GM21381 (cell line): ENCODE data around the gene DNMT3A.
"Not testable (repeated sequence)": the region's sequence is repeated elsewhere in the genome, so short reads cannot be mapped to it uniquely, and the experiment has no call there.

Source experiments
- ATAC-seq: cut with Tn5 transposase; IDR thresholded peaks from one replicate; pipeline ENCODE4 v1.9.1; 2021; ENCODE audit warnings: mild to moderate bottlenecking, moderate library complexity; ENCODE audit not compliant: unreplicated experiment

DNMT3A gene

DNA sequence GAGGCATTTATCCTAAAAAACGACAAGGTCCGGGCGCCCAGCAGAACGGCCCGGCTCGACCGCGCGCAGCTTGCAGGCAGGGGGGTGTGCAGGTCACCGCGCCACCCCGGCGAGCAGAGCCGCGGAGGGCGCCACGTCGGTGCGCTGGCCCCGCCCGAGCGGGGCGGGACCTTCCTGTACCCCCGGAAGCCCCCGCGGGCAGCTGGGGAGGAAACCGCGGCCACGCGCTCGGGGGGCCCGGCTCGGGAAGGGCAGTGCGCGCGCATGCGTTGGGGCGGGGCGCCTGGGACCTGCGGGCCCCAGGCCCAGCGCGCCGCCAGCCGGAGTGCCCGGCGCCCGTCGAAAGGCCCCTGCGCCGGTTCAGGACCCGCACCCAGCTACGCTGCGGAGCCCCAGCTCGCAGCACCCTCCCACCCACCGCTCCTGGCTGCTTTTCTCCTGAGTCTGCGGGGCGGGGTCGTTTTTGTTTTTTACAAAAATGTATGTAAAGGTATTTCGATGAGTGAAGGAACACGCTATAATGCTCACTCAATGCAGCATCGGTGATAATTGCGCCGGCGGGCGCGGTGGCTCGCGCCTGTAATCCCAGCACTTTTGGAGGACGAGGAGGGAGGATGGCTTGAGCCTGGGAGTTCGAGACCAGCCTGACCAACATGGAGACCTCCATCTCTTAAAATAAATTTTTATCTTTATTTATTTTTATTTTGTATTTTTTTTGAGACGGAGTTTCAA is 125.6 kb downstream of the DNMT3A start:
- ATAC-seq: peak; percentile 73

GRCh38 chr2:25215232-25215631 is 126.5 kb downstream of the DNMT3A start:
- ATAC-seq: no peak

GRCh38 chr2:25213229-25213628 is 128.5 kb downstream of the DNMT3A start:
- no peak for ATAC-seq

DNA sequence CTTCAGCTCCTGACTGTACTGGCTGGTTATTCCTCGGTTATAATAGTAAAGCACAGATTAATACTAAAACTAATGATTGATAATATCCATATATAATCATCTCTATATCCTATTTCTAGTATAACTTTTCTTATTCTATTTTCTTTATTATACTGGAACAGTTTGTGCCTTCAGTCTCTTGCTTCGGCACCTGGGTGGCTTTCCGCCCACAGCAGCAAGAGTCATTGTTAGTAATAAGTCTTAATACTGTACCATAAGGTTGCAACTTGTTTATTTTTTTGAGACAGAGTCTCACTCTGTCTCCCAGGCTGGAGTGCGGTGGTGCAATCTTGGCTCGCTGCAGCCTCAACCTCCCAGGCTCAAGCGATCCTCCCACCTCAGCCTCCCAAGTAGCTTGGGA is 130.8 kb downstream of the DNMT3A start:
- ATAC-seq: not testable (repeated sequence)

- ATAC-seq: no peak
Measured at GRCh38 chr2:25207078-25207545, 134.6 kb downstream of the DNMT3A start.

DNA sequence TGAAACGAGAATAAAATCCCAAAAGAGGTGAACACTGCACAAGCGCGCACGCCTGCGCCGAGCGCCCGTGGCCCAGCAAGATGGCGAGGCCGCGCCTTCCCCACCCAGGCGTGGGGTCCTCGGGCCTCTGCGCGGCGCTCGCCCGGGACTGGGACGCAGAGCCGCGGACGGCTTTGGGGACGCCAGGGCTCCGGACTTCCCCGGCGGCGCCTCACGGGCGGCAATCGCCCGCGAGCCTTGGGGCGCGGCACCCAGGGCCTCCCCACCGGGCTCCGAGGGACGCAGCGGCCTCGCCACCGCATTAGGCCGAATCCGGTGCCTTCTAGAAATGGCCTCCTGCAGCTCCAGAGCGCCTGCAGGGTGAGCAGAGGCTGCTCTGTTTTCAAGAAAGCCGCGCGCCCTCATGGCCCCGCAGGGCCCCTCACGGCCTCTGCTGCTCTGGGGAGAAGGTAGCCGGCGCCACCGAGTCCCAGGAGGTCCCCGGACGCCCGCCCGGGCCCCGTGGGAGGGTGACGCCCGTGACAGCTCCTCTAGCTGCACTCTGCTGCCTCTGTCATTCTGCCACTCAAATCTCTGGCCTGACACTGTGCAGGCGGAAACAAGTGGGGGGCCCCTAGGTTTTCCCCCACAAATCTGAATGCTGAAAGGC is 137.4 kb downstream of the DNMT3A start:
- ATAC-seq: peak; percentile 47

- no peak for ATAC-seq
Measured at GRCh38 chr2:25202275-25202674, 139.4 kb downstream of the DNMT3A start.

- ATAC-seq: no peak
Measured at GRCh38 chr2:25201794-25202193, 139.9 kb downstream of the DNMT3A start.

DNA sequence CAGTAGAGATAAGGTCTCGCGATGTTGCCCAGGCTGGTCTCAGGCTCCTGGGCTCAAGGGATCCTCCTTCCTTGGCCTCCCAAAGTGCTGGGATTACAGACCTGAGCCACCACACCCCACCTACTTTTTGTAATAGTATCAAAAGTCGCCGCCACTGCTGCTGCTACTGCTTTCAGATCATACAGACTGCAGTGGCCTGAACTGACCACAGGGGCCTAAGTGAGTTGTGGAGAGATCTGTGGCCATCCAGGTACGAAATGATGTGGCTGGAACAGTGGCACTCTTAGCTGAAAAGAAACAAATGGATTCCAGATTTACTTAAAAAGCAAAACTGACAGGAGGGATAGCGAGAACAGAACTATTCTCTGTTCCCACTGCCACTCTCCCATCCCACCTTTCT is 140.5 kb downstream of the DNMT3A start:
- no peak for ATAC-seq

- ATAC-seq: no peak
Measured at GRCh38 chr2:25198576-25198975, 143.1 kb downstream of the DNMT3A start.

DNA sequence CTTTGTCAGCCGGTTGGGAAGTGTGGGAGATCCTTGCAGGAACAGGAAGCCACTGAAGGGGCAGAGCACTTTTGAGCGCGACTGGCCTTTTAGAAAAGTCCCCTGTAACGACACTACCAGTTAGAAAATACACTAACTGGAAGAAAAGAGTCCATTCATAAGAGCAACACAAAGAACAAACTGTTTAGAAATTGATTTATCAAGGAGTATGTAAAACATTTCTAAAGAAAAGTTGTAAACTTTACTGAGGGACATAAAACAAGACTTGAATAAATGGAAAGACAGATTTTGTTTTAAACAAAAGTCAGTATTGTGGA is 143.6 kb downstream of the DNMT3A start:
- no peak for ATAC-seq

DNA sequence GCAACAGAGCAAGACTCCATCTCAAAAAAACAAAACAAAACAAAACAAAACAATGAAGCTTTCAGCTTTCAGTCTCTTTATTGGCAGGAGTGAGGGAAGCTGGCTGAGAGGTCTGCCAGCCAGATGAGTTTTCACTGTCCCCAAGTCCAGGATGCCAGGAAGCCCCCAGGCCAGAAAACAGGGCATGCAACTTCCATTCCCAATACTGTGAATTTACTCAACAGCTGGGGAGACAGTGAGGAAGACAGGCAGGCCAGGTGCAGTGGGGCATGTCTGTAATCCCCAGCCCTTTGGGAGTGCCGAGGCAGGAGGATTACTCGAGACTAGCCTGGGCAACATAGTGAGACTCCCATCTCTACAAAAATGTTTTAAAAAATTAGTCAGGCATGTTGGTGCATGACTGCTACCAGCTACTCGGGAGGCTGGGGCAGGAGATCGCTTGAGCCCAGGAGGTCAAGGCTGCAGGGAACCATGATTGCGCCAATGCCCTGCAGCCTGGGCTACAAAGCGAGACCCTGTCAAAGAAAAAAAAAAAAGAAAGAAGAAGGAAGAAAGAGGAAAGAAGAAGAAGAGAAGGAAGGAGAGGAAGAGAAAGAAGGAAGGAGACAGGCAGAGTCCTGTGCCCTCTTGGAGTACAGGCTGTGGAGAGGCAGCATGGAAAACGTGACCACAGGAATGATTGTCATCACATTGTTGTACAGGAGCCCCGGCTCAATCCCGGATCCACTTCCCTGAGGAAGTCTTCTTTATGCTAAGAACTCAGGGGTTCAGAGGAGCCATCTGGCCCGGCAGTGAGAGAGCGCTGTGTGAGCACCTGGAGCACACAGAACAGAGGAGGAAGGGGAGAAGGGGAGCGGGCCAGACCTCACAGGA is 144.2 kb downstream of the DNMT3A start:
- ATAC-seq: no peak

DNA sequence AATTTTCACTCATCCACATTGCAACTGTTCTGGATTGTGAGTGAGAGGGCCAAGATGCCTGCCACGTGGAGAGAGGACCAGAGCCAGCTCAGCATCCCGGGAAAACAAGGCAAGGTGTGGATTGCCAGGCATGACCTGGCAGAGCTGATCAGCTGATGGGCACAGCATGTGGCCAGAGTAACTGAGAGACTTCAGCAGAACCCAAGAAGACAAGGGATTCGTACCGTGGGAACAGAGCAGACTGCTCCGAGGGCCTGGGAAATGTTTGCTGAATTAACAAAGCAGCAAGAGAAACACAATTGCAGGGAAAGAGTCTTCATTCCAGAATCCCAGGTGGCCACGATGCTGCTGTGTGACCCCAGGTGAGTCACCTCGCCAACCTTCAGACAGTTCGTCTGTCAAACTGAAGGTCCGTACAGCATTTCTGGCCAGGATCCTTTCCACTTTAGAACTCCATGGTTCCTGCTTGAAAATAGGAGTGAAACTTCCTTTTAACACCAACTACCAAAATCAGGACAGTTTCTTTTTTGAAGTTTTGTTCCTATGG is 147.1 kb downstream of the DNMT3A start:
- ATAC-seq: no peak

DNA sequence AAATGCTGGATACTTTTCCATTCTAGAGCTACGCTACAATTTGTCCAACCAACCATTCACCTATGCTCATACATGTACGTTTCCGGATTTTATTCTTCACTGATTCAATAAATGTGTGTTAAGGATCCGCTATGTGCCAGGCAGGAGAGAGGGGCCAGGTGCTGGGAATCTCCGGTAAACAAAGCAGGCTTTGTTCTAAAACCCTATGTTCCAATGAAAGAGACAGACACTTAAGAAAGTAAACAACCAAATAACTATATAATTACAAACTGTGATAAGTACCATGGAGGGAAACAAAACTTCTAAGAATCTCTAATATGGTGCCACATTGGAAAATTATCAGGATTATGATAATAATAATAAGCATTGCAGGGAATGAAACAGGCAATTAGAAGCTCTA is 151.2 kb downstream of the DNMT3A start:
- ATAC-seq: no peak

GRCh38 chr2:25188405-25188804 is 153.3 kb downstream of the DNMT3A start:
- no peak for ATAC-seq

DNA sequence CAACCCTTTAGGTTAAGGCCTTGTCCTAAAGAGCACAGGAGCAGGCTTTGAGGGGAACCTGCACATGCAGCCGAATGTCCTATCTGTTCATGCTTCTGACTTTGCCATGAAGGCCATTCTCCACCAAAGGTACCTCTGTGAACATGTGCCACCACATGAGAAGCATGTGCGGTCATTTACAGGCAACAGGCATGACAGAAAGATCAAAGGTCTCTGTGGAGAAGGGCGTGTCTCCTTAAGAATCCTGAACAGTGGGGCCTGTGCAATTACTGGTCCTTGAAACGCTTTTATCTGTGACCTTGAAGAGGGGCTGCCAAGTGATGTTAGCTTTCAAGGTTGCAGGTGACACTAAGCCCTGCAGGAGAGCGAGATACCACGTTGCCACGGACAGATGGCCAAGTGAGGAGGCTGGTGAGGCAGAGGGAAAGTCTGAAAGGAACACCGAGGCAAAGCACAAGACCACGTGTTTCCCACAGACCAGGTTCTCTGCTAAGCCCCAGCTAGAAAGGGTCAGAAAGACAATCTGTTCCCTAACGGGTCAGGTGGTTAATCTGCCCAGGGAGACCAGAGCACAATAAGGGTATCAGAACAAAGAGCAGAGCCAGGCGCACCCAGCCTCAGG is 153.9 kb downstream of the DNMT3A start:
- ATAC-seq: no peak

DNA sequence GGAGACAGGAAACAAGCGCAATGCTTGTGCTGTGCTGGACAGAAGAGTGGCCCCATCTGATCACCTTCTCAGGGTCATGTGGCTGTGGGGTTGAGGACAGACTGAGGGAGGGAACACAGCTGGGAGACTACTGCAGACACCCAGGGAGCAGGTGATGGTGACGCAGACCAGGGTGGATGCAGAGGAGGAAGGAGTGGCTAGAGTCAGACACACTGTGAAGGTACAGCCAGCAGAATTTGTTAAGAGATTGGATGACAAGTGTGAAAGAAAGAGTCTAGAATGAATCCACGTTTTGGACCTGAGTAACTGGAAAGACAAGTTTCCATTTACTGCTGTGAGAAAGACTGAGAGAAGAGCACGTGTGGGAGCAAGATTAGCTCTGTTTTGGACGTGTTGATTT is 157.5 kb downstream of the DNMT3A start:
- no peak for ATAC-seq

GRCh38 chr2:25178976-25179375 is 162.7 kb downstream of the DNMT3A start:
- ATAC-seq: no peak
